ENCODE results near the gene PDE4D. TPM values are rescaled to one million over a fixed set of nuclear protein-coding genes. Genes with fewer than 3 reads are reported as not detected.

Gene PDE4D
- total RNA-seq, 1 experiment from 2014 or later = 3.3 TPM

DNA sequence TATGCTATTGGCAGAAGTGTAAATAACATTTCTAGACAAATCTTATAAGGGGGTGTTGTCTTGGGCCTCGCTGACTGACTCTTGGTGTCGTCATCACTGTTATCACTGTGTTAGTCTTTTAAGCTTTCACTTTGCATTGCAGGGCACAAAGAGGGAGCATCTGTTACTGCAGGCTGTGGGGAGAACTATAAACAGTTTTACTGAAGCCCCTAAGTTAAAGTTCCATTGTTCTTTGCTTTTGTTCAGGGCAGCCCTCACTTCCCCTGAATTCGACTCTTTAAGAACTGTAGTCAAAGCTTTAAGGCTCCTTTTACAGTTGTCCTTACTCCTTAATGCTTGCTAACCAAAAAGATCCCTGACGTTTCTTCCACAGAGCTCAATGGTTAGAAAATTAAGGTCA is 705.7 kb downstream of the PDE4D start:
- DNase-seq (ENCODE audit: low spot score) (no peak), ATAC-seq (no peak)
- ChIA-PET POLR2A (no interaction called here), CTCF (interaction anchor here (0.8 to 2.8 kb wide), 35 partner anchors 10 to 605 kb away, joined by 3 to 55 read pairs (median 5); no protein-coding TSS in a partner anchor)
- no peaks in the 10 kb centered on the region for H3K9me3 Mint-ChIP-seq
- no peak overlapping the region; the same call in 1 of the 2 replicates for H3K27ac Mint-ChIP-seq
- TF ChIP-seq, protein P1, sequence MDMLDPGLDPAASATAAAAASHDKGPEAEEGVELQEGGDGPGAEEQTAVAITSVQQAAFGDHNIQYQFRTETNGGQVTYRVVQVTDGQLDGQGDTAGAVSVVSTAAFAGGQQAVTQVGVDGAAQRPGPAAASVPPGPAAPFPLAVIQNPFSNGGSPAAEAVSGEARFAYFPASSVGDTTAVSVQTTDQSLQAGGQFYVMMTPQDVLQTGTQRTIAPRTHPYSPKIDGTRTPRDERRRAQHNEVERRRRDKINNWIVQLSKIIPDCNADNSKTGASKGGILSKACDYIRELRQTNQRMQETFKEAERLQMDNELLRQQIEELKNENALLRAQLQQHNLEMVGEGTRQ (CRISPR knock-in tag; IDR thresholded peaks at IDR 0.05) = no peak
- no peak for TF ChIP-seq RORB (CRISPR knock-in tag; IDR thresholded peaks at IDR 0.05)
- TF ChIP-seq, protein P2, sequence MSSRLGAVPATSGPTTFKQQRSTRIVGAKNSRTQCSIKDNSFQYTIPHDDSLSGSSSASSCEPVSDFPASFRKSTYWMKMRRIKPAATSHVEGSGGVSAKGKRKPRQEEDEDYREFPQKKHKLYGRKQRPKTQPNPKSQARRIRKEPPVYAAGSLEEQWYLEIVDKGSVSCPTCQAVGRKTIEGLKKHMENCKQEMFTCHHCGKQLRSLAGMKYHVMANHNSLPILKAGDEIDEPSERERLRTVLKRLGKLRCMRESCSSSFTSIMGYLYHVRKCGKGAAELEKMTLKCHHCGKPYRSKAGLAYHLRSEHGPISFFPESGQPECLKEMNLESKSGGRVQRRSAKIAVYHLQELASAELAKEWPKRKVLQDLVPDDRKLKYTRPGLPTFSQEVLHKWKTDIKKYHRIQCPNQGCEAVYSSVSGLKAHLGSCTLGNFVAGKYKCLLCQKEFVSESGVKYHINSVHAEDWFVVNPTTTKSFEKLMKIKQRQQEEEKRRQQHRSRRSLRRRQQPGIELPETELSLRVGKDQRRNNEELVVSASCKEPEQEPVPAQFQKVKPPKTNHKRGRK (CRISPR knock-in tag; IDR thresholded peaks at IDR 0.05; ENCODE audit: borderline replicate concordance) = no peak
- TF ChIP-seq ESRRA (CRISPR knock-in tag; IDR thresholded peaks at IDR 0.05; ENCODE audit: borderline replicate concordance) = no peak
- TF ChIP-seq CREB1 (CRISPR knock-in tag; IDR thresholded peaks at IDR 0.05) = no peak
- TF ChIP-seq, protein P3, sequence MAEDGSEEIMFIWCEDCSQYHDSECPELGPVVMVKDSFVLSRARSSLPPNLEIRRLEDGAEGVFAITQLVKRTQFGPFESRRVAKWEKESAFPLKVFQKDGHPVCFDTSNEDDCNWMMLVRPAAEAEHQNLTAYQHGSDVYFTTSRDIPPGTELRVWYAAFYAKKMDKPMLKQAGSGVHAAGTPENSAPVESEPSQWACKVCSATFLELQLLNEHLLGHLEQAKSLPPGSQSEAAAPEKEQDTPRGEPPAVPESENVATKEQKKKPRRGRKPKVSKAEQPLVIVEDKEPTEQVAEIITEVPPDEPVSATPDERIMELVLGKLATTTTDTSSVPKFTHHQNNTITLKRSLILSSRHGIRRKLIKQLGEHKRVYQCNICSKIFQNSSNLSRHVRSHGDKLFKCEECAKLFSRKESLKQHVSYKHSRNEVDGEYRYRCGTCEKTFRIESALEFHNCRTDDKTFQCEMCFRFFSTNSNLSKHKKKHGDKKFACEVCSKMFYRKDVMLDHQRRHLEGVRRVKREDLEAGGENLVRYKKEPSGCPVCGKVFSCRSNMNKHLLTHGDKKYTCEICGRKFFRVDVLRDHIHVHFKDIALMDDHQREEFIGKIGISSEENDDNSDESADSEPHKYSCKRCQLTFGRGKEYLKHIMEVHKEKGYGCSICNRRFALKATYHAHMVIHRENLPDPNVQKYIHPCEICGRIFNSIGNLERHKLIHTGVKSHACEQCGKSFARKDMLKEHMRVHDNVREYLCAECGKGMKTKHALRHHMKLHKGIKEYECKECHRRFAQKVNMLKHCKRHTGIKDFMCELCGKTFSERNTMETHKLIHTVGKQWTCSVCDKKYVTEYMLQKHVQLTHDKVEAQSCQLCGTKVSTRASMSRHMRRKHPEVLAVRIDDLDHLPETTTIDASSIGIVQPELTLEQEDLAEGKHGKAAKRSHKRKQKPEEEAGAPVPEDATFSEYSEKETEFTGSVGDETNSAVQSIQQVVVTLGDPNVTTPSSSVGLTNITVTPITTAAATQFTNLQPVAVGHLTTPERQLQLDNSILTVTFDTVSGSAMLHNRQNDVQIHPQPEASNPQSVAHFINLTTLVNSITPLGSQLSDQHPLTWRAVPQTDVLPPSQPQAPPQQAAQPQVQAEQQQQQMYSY (CRISPR knock-in tag; IDR thresholded peaks at IDR 0.05) = no peak
- no peak for TF ChIP-seq KAT7 (CRISPR knock-in tag; IDR thresholded peaks at IDR 0.05; ENCODE audit: borderline replicate concordance)
- TF ChIP-seq, protein P4, sequence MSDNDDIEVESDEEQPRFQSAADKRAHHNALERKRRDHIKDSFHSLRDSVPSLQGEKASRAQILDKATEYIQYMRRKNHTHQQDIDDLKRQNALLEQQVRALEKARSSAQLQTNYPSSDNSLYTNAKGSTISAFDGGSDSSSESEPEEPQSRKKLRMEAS (CRISPR knock-in tag; IDR thresholded peaks at IDR 0.05) = no peak
- TF ChIP-seq FOXJ3 (CRISPR knock-in tag; IDR thresholded peaks at IDR 0.05; ENCODE audit: borderline replicate concordance) = no peak
- no peak for TF ChIP-seq SOX15 (CRISPR knock-in tag; IDR thresholded peaks at IDR 0.05)
- no peak for TF ChIP-seq IRF2 (CRISPR knock-in tag; IDR thresholded peaks at IDR 0.05; ENCODE audit: borderline replicate concordance, low read depth)
- TF ChIP-seq, protein P5, sequence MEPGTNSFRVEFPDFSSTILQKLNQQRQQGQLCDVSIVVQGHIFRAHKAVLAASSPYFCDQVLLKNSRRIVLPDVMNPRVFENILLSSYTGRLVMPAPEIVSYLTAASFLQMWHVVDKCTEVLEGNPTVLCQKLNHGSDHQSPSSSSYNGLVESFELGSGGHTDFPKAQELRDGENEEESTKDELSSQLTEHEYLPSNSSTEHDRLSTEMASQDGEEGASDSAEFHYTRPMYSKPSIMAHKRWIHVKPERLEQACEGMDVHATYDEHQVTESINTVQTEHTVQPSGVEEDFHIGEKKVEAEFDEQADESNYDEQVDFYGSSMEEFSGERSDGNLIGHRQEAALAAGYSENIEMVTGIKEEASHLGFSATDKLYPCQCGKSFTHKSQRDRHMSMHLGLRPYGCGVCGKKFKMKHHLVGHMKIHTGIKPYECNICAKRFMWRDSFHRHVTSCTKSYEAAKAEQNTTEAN (CRISPR knock-in tag; IDR thresholded peaks at IDR 0.05) = no peak
- no peak for TF ChIP-seq FOXP1 (CRISPR knock-in tag; IDR thresholded peaks at IDR 0.05; ENCODE audit: borderline replicate concordance)
- TF ChIP-seq RELA (CRISPR knock-in tag; IDR thresholded peaks at IDR 0.05; ENCODE audit: borderline replicate concordance) = no peak
- TF ChIP-seq, protein P6, sequence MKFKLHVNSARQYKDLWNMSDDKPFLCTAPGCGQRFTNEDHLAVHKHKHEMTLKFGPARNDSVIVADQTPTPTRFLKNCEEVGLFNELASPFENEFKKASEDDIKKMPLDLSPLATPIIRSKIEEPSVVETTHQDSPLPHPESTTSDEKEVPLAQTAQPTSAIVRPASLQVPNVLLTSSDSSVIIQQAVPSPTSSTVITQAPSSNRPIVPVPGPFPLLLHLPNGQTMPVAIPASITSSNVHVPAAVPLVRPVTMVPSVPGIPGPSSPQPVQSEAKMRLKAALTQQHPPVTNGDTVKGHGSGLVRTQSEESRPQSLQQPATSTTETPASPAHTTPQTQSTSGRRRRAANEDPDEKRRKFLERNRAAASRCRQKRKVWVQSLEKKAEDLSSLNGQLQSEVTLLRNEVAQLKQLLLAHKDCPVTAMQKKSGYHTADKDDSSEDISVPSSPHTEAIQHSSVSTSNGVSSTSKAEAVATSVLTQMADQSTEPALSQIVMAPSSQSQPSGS (CRISPR knock-in tag; IDR thresholded peaks at IDR 0.05; ENCODE audit: borderline replicate concordance, low read depth) = no peak
- no peak for TF ChIP-seq ZNF138 (CRISPR knock-in tag; conservative IDR thresholded peaks at IDR 0.05)
- TF ChIP-seq, protein P7, sequence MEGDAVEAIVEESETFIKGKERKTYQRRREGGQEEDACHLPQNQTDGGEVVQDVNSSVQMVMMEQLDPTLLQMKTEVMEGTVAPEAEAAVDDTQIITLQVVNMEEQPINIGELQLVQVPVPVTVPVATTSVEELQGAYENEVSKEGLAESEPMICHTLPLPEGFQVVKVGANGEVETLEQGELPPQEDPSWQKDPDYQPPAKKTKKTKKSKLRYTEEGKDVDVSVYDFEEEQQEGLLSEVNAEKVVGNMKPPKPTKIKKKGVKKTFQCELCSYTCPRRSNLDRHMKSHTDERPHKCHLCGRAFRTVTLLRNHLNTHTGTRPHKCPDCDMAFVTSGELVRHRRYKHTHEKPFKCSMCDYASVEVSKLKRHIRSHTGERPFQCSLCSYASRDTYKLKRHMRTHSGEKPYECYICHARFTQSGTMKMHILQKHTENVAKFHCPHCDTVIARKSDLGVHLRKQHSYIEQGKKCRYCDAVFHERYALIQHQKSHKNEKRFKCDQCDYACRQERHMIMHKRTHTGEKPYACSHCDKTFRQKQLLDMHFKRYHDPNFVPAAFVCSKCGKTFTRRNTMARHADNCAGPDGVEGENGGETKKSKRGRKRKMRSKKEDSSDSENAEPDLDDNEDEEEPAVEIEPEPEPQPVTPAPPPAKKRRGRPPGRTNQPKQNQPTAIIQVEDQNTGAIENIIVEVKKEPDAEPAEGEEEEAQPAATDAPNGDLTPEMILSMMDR (IDR thresholded peaks at IDR 0.05) = no peak
- no peak for TF ChIP-seq TP53 (CRISPR knock-in tag; IDR thresholded peaks at IDR 0.05)
- TF ChIP-seq, protein P8, sequence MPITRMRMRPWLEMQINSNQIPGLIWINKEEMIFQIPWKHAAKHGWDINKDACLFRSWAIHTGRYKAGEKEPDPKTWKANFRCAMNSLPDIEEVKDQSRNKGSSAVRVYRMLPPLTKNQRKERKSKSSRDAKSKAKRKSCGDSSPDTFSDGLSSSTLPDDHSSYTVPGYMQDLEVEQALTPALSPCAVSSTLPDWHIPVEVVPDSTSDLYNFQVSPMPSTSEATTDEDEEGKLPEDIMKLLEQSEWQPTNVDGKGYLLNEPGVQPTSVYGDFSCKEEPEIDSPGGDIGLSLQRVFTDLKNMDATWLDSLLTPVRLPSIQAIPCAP (CRISPR knock-in tag; IDR thresholded peaks at IDR 0.05) = no peak
- no peak for TF ChIP-seq SP1 (CRISPR knock-in tag; conservative IDR thresholded peaks at IDR 0.05)
- no peak overlapping the region for H3K4me3 Mint-ChIP-seq
- H3K36me3 Mint-ChIP-seq = no peaks in the 10 kb centered on the region
- H3K27me3 Mint-ChIP-seq (ENCODE audit: low read depth) = no peaks in the 10 kb centered on the region
- peaks cover 27% of the 10 kb centered on the region for H3K4me1 Mint-ChIP-seq
